HFFc6 (cell line): Measurements from ENCODE around the gene SAMD15. TPM values are rescaled to one million over a fixed set of nuclear protein-coding genes. Genes with fewer than 3 reads are reported as not detected.
"Not testable (repeated sequence)": the region's sequence is repeated elsewhere in the genome, so short reads cannot be mapped to it uniquely, and the experiment has no call there.

Experiments
- DNase-seq: peaks from one replicate; pipeline ENCODE4 v3.0.0-alpha.2; 2018
- H3K27ac Mint-ChIP-seq: 2 replicates; pipeline ENCODE4 v1.8.0; 2020; ENCODE audit warnings: mild to moderate bottlenecking, mixed read lengths
- H3K27me3 Mint-ChIP-seq: 2 replicates; pipeline ENCODE4 v1.8.0; 2021; ENCODE audit warnings: mild to moderate bottlenecking, moderate library complexity, mixed read lengths; ENCODE audit not compliant: insufficient read depth
- H3K36me3 Mint-ChIP-seq: 2 replicates; pipeline ENCODE4 v1.8.0; 2021; ENCODE audit warnings: low read depth, mixed read lengths
- H3K4me1 Mint-ChIP-seq: 2 replicates; pipeline ENCODE4 v1.8.0; 2020; ENCODE audit warnings: low read depth, mixed read lengths
- H3K4me3 Mint-ChIP-seq: 2 replicates; pipeline ENCODE4 v1.8.0; 2020; ENCODE audit warnings: mild to moderate bottlenecking, moderate library complexity, mixed read lengths
- H3K9me3 Mint-ChIP-seq: 2 replicates; pipeline ENCODE4 v1.8.0; 2020; ENCODE audit warnings: mild to moderate bottlenecking, mixed read lengths
- CTCF ChIP-seq: fragments of 200-600 bp; sonication (generic); IDR thresholded peaks from 2 replicates; pipeline ENCODE4 v1.5.0; 2021; ENCODE audit warnings: antibody characterized with exemption, mild to moderate bottlenecking
- long read RNA-seq: library from polyadenylated mRNA; unstranded; transcript quantifications from one replicate; pipeline ENCODE4 v2.0.0, GENCODE V29; 2019
- total RNA-seq, 6 experiments: library from RNA; stranded (reverse); fragmentation: NEBNext Ultra II Directional; extraction: Animal tissue kit (Norgen Biotek cat#: 25700); gene quantifications; 2 replicates in 1 of 6; 3 replicates in 5 of 6; pipeline ENCODE4 v1.2.3, GENCODE V29; 2021

Gene SAMD15
- total RNA-seq = 1 to 10 TPM in 5 of 6 experiments, under 1 TPM in 1; 0.83 to 1.7 (median 1.3) TPM
- long read RNA-seq, partial matches to known transcripts = 0 of 2 reads
- long read RNA-seq, other reads (novel, unspliced or antisense) = 2 of 2 reads

- DNase-seq = peak; percentile 70
- Mint-ChIP-seq H3K4me3 (peak within 1 kb of the TSS; percentile 90), H3K4me1 (peaks cover 38% of the 10 kb centered on the region), H3K9me3 (no peaks in the 10 kb centered on the region), H3K27ac (peak within 1 kb of the TSS; percentile 65), H3K27me3 (no peaks in the 10 kb centered on the region), H3K36me3 (0 out of 2 replicates have a peak, but pooled peaks cover 10% of the 10 kb centered on the region)
- peak; percentile 60 for TF ChIP-seq CTCF
Measured at GRCh38 chr14:77376771-77377501, at the start of gene SAMD15, which contains the start of gene TMED8. TSS of gene SAMD15 (plus strand) at chr14:77377379. CDS start at chr14:77377419, 40 bp downstream. TSS of gene TMED8 (minus strand) at chr14:77377094. CDS start at chr14:77377053, 41 bp downstream.

- no peak for TF ChIP-seq CTCF
- Mint-ChIP-seq H3K27me3 (peaks cover 4% of the 10 kb centered on the region), H3K9me3 (no peaks in the 10 kb centered on the region), H3K4me3 (no peak overlapping the region), H3K36me3 (no peaks in the 10 kb centered on the region), H3K27ac (no peak overlapping the region), H3K4me1 (no peaks in the 10 kb centered on the region)
- no peak for DNase-seq
Measured at GRCh38 chr14:77329872-77330271, 47.3 kb upstream of the SAMD15 start.

GRCh38 chr14:77335576-77335975 lies 41.6 kb upstream of the SAMD15 start:
- Mint-ChIP-seq H3K36me3 (no peaks in the 10 kb centered on the region), H3K27me3 (no peaks in the 10 kb centered on the region; the same call in 1 of the 2 replicates), H3K4me3 (no peak overlapping the region), H3K27ac (no peak overlapping the region), H3K4me1 (peaks cover 11% of the 10 kb centered on the region), H3K9me3 (no peaks in the 10 kb centered on the region)
- no peak for DNase-seq
- no peak for TF ChIP-seq CTCF

- not testable (repeated sequence) for H3K4me3 Mint-ChIP-seq, H3K27ac Mint-ChIP-seq, H3K36me3 Mint-ChIP-seq, H3K27me3 Mint-ChIP-seq, H3K9me3 Mint-ChIP-seq, DNase-seq
- peaks cover 11% of the 10 kb centered on the region for H3K4me1 Mint-ChIP-seq
Measured at GRCh38 chr14:77337255-77337654, 39.9 kb upstream of the SAMD15 start.

- no peak for DNase-seq
- peaks cover 7% of the 10 kb centered on the region; the same call in 1 of the 2 replicates for H3K36me3 Mint-ChIP-seq
- H3K27me3 Mint-ChIP-seq = no peaks in the 10 kb centered on the region; the same call in 1 of the 2 replicates
- TF ChIP-seq CTCF = no peak
- H3K4me3 Mint-ChIP-seq = no peak overlapping the region
- no peak overlapping the region for H3K27ac Mint-ChIP-seq
- peaks cover 15% of the 10 kb centered on the region for H3K4me1 Mint-ChIP-seq
- H3K9me3 Mint-ChIP-seq = no peaks in the 10 kb centered on the region
Measured at GRCh38 chr14:77337880-77338279, 39.3 kb upstream of the SAMD15 start.

- H3K9me3 Mint-ChIP-seq = no peaks in the 10 kb centered on the region
- peaks cover 19% of the 10 kb centered on the region for H3K4me1 Mint-ChIP-seq
- no peak for TF ChIP-seq CTCF
- H3K4me3 Mint-ChIP-seq = no peak overlapping the region
- peaks cover 10% of the 10 kb centered on the region; the same call in 1 of the 2 replicates for H3K36me3 Mint-ChIP-seq
- H3K27me3 Mint-ChIP-seq = no peaks in the 10 kb centered on the region; the same call in 1 of the 2 replicates
- DNase-seq = no peak
- H3K27ac Mint-ChIP-seq = no peak overlapping the region
Measured at GRCh38 chr14:77338302-77338701, 38.9 kb upstream of the SAMD15 start.
